HG02623 (cell line): Measurements from ENCODE around the gene DPM2.

Source experiments
- ATAC-seq: cut with Tn5 transposase; IDR thresholded peaks from one replicate; pipeline ENCODE4 v1.9.1; 2021; ENCODE audit warnings: moderate library complexity; ENCODE audit not compliant: unreplicated experiment

The DPM2 gene

GRCh38 chr9:127958728-127959127 is 21.1 kb upstream of the DPM2 start:
- no peak for ATAC-seq

- no peak for ATAC-seq
These were observed 17.8 kb upstream of the DPM2 start for GRCh38 chr9:127955294-127956015.

GRCh38 chr9:127954831-127955293 is 17.2 kb upstream of the DPM2 start:
- no peak for ATAC-seq

GRCh38 chr9:127953768-127954505 is 16.3 kb upstream of the DPM2 start:
- ATAC-seq: no peak

GRCh38 chr9:127953154-127953553 is 15.5 kb upstream of the DPM2 start:
- ATAC-seq: no peak

GRCh38 chr9:127950513-127951289 is 13.0 kb upstream of the DPM2 start:
- no peak for ATAC-seq

GRCh38 chr9:127949827-127950512 is 12.3 kb upstream of the DPM2 start:
- no peak for ATAC-seq

- ATAC-seq: no peak
These were observed 10.4 kb upstream of the DPM2 start for GRCh38 chr9:127947841-127948710.

- no peak for ATAC-seq
These were observed 9.1 kb upstream of the DPM2 start for GRCh38 chr9:127946728-127947127.

- ATAC-seq: no peak
These were observed 8.3 kb upstream of the DPM2 start for GRCh38 chr9:127945942-127946341.

- no peak for ATAC-seq
These were observed 7.7 kb upstream of the DPM2 start for GRCh38 chr9:127945338-127945737.

GRCh38 chr9:127944586-127945218 is 7.0 kb upstream of the DPM2 start:
- ATAC-seq: no peak

GRCh38 chr9:127943731-127944144 is 6.1 kb upstream of the DPM2 start:
- no peak for ATAC-seq

GRCh38 chr9:127943011-127943662 is 5.5 kb upstream of the DPM2 start:
- ATAC-seq: no peak

- ATAC-seq: no peak
These were observed 4.8 kb upstream of the DPM2 start for GRCh38 chr9:127942216-127943010.

GRCh38 chr9:127941961-127942215 is 4.2 kb upstream of the DPM2 start:
- ATAC-seq: no peak

GRCh38 chr9:127941062-127941960 is 3.7 kb upstream of the DPM2 start:
- no peak for ATAC-seq

- ATAC-seq: no peak
These were observed 2.9 kb upstream of the DPM2 start for GRCh38 chr9:127940593-127940992.
